Measurements from ENCODE around the gene FRG2. TPM values are rescaled to one million over a fixed set of nuclear protein-coding genes. Genes with fewer than 3 reads are reported as not detected.
A peak's percentile ranks its signal among the peaks of the same experiment; 100 is the strongest.
"Not testable (repeated sequence)": the region's sequence is repeated elsewhere in the genome, so short reads cannot be mapped to it uniquely, and the experiment has no call there.

Gene FRG2
- polyA plus RNA-seq, 4 donors = not detected

DNA sequence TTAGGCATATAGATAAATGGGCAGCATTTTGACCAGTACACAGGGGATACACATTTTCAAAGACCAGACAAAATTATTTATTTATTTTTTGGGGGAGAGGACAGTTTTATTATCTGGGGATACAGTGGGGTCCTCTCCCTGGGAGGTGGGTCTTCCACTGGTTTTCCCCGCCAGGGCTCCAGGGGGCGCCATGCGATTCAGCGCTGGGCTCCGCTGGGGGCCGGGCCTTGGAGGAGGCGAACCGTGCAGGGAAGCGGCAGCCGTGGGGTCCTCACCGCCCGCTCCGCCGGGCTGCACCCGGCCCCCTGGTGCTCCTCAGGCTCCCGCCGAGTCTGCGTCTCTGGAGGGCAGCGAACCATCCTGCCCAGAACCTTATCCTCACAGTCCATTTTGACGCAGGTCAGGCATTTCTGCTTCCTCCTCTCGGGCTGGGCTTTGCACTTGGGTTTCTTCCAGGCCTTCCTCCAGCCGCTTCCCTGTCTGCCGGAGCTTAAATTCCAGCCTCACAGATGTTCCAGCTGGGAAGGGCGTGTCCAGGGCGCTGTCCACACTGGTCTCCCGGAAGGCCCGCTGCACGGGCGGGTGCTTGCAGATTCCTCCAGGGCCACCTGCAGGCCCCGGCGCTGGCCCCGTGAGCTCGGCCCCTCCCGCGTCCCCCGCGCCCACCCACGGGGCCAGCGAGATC lies 10.8 kb upstream of the FRG2 start:
- not testable (repeated sequence) for H3K9me3 ChIP-seq (ENCODE audit: control insufficient read depth in 2 of 2, insufficient read depth in 1 of 2, low read depth in 1 of 2, low read length in 1 of 2); H3K27ac ChIP-seq (ENCODE audit: low read depth in 1 of 3, low read length in 2 of 3); H3K4me3 ChIP-seq (ENCODE audit: low read depth in 1 of 3, low read length in 3 of 3); H3K27me3 ChIP-seq (ENCODE audit: control insufficient read depth in 3 of 3, insufficient read depth in 3 of 3, low read length in 3 of 3); FAIRE-seq; H3K36me3 ChIP-seq (ENCODE audit: control insufficient read depth in 3 of 3, insufficient read depth in 2 of 3, low read depth in 1 of 3, low read length in 3 of 3); H3K4me1 ChIP-seq (ENCODE audit: control insufficient read depth in 3 of 3, insufficient read depth in 2 of 3, low read depth in 1 of 3, low read length in 2 of 3); DNase-seq
- WGBS, 3 donors = 0 to 10% (median 0%) methylated on average over 1 to 6 of the region's 39 CpGs

- WGBS, 3 donors = 28 to 65% (median 51%) methylated on average over 3 of the region's 5 CpGs
- not testable (repeated sequence) for DNase-seq; H3K27ac ChIP-seq (ENCODE audit: low read depth in 1 of 3, low read length in 2 of 3); H3K36me3 ChIP-seq (ENCODE audit: control insufficient read depth in 3 of 3, insufficient read depth in 2 of 3, low read depth in 1 of 3, low read length in 3 of 3); H3K4me1 ChIP-seq (ENCODE audit: control insufficient read depth in 3 of 3, insufficient read depth in 2 of 3, low read depth in 1 of 3, low read length in 2 of 3); FAIRE-seq; H3K9me3 ChIP-seq (ENCODE audit: control insufficient read depth in 2 of 2, insufficient read depth in 1 of 2, low read depth in 1 of 2, low read length in 1 of 2); H3K4me3 ChIP-seq (ENCODE audit: low read depth in 1 of 3, low read length in 3 of 3); H3K27me3 ChIP-seq (ENCODE audit: control insufficient read depth in 3 of 3, insufficient read depth in 3 of 3, low read length in 3 of 3)
These were observed 4.2 kb upstream of the FRG2 start for GRCh38 chr4:190031264-190031663.

GRCh38 chr4:190022614-190023281 lies 4.3 kb downstream of the FRG2 start:
- H3K27me3 ChIP-seq (ENCODE audit: control insufficient read depth in 3 of 3, insufficient read depth in 3 of 3, low read length in 3 of 3) = peaks cover 5 to 41% (median 22%) of the 10 kb centered on the region in 3 donors
- not testable (repeated sequence) for H3K27ac ChIP-seq (ENCODE audit: low read depth in 1 of 3, low read length in 2 of 3); H3K36me3 ChIP-seq (ENCODE audit: control insufficient read depth in 3 of 3, insufficient read depth in 2 of 3, low read depth in 1 of 3, low read length in 3 of 3); H3K4me1 ChIP-seq (ENCODE audit: control insufficient read depth in 3 of 3, insufficient read depth in 2 of 3, low read depth in 1 of 3, low read length in 2 of 3); H3K4me3 ChIP-seq (ENCODE audit: low read depth in 1 of 3, low read length in 3 of 3); H3K9me3 ChIP-seq (ENCODE audit: control insufficient read depth in 2 of 2, insufficient read depth in 1 of 2, low read depth in 1 of 2, low read length in 1 of 2); FAIRE-seq
- WGBS, 3 donors = 22 to 37% (median 28%) methylated on average over 25 to 39 of the region's 47 CpGs
- peak in 1 of 2 donors; percentile 22 for DNase-seq

GRCh38 chr4:190021973-190022372 lies 5.1 kb downstream of the FRG2 start:
- H3K36me3 ChIP-seq (ENCODE audit: control insufficient read depth in 3 of 3, insufficient read depth in 2 of 3, low read depth in 1 of 3, low read length in 3 of 3); H3K4me3 ChIP-seq (ENCODE audit: low read depth in 1 of 3, low read length in 3 of 3); DNase-seq; H3K9me3 ChIP-seq (ENCODE audit: control insufficient read depth in 2 of 2, insufficient read depth in 1 of 2, low read depth in 1 of 2, low read length in 1 of 2); H3K4me1 ChIP-seq (ENCODE audit: control insufficient read depth in 3 of 3, insufficient read depth in 2 of 3, low read depth in 1 of 3, low read length in 2 of 3); H3K27ac ChIP-seq (ENCODE audit: low read depth in 1 of 3, low read length in 2 of 3); FAIRE-seq: not testable (repeated sequence)
- peaks cover 9 to 48% (median 29%) of the 10 kb centered on the region in 3 donors for H3K27me3 ChIP-seq (ENCODE audit: control insufficient read depth in 3 of 3, insufficient read depth in 3 of 3, low read length in 3 of 3)
- 52 to 56% (median 53%) methylated on average over 15 to 17 of the region's 39 CpGs for whole genome bisulfite sequencing, 3 donors

- Histone ChIP-seq H3K27me3 (ENCODE audit: control insufficient read depth in 3 of 3, insufficient read depth in 3 of 3, low read length in 3 of 3) (peaks cover 9 to 57% (median 37%) of the 10 kb centered on the region in 3 donors), H3K36me3 (ENCODE audit: control insufficient read depth in 3 of 3, insufficient read depth in 2 of 3, low read depth in 1 of 3, low read length in 3 of 3) (no peaks in the 10 kb centered on the region), H3K27ac (ENCODE audit: low read depth in 1 of 3, low read length in 2 of 3) (no peak overlapping the region), H3K9me3 (ENCODE audit: control insufficient read depth in 2 of 2, insufficient read depth in 1 of 2, low read depth in 1 of 2, low read length in 1 of 2) (peaks cover 0 to 2% of the 10 kb centered on the region in 2 donors), H3K4me1 (ENCODE audit: control insufficient read depth in 3 of 3, insufficient read depth in 2 of 3, low read depth in 1 of 3, low read length in 2 of 3) (no peaks in the 10 kb centered on the region), H3K4me3 (ENCODE audit: low read depth in 1 of 3, low read length in 3 of 3) (no peak overlapping the region)
- 8 to 16% (median 15%) methylated on average over 46 to 55 of the region's 55 CpGs for WGBS, 3 donors
- DNase-seq (peak; percentile 32 to 51), FAIRE-seq (no peak)
These were observed 6.0 kb downstream of the FRG2 start for GRCh38 chr4:190020790-190021717.

GRCh38 chr4:190019859-190020463 lies 7.1 kb downstream of the FRG2 start:
- not testable (repeated sequence) for FAIRE-seq; DNase-seq; H3K4me1 ChIP-seq (ENCODE audit: control insufficient read depth in 3 of 3, insufficient read depth in 2 of 3, low read depth in 1 of 3, low read length in 2 of 3); H3K27ac ChIP-seq (ENCODE audit: low read depth in 1 of 3, low read length in 2 of 3); H3K9me3 ChIP-seq (ENCODE audit: control insufficient read depth in 2 of 2, insufficient read depth in 1 of 2, low read depth in 1 of 2, low read length in 1 of 2); H3K36me3 ChIP-seq (ENCODE audit: control insufficient read depth in 3 of 3, insufficient read depth in 2 of 3, low read depth in 1 of 3, low read length in 3 of 3); H3K4me3 ChIP-seq (ENCODE audit: low read depth in 1 of 3, low read length in 3 of 3)
- H3K27me3 ChIP-seq (ENCODE audit: control insufficient read depth in 3 of 3, insufficient read depth in 3 of 3, low read length in 3 of 3) = peaks cover 9 to 68% (median 48%) of the 10 kb centered on the region in 3 donors
- 20 to 35% (median 24%) methylated on average over 29 of the region's 29 CpGs for WGBS, 3 donors

- WGBS, 3 donors = 8 to 17% (median 14%) methylated on average over 54 to 57 of the region's 57 CpGs
- H3K4me3 ChIP-seq (ENCODE audit: low read depth in 1 of 3, low read length in 3 of 3) = no peak overlapping the region
- H3K36me3 ChIP-seq (ENCODE audit: control insufficient read depth in 3 of 3, insufficient read depth in 2 of 3, low read depth in 1 of 3, low read length in 3 of 3) = no peaks in the 10 kb centered on the region
- no peak for DNase-seq
- H3K4me1 ChIP-seq (ENCODE audit: control insufficient read depth in 3 of 3, insufficient read depth in 2 of 3, low read depth in 1 of 3, low read length in 2 of 3) = peaks cover 0 to 3% (median 0%) of the 10 kb centered on the region in 3 donors
- H3K9me3 ChIP-seq (ENCODE audit: control insufficient read depth in 2 of 2, insufficient read depth in 1 of 2, low read depth in 1 of 2, low read length in 1 of 2) = peaks cover 0 to 2% of the 10 kb centered on the region in 2 donors
- peaks cover 9 to 71% (median 50%) of the 10 kb centered on the region in 3 donors for H3K27me3 ChIP-seq (ENCODE audit: control insufficient read depth in 3 of 3, insufficient read depth in 3 of 3, low read length in 3 of 3)
- H3K27ac ChIP-seq (ENCODE audit: low read depth in 1 of 3, low read length in 2 of 3) = no peak overlapping the region
- FAIRE-seq = no peak
These were observed 7.8 kb downstream of the FRG2 start for GRCh38 chr4:190019023-190019858.

Data from small intestine (tissue), 7 donors.